HCT116 (cell line): ENCODE measurements around the gene SPATA7.

Experiments
- CTCF ChIP-seq, 3 experiments: fragments of 200-600 bp in 1 of 3; sonication (generic) in 1 of 3; IDR thresholded peaks in 2 of 3; conservative IDR thresholded peaks in 1 of 3; 2 replicates each; pipeline ENCODE4 v1.5.1; 2012 to 2017; ENCODE audit warnings: low read depth in 2 of 3, low read length in 2 of 3, antibody characterized with exemption in 1 of 3, borderline replicate concordance in 1 of 3, control low read depth in 1 of 3, mild to moderate bottlenecking in 1 of 3, mixed read lengths in 1 of 3, mixed run types in 1 of 3, moderate library complexity in 1 of 3; ENCODE audit not compliant: insufficient read depth in 1 of 3
- EGR1 ChIP-seq: IDR thresholded peaks from 2 replicates; pipeline ENCODE4 v1.6.1; 2012; ENCODE audit warnings: low read depth
- EZH2 ChIP-seq: fragments of 200-600 bp; sonication (generic); IDR thresholded peaks from 2 replicates; pipeline ENCODE4 v1.6.1; 2017; ENCODE audit warnings: antibody characterized with exemption, mixed run types
- MAX ChIP-seq: IDR thresholded peaks from 2 replicates; pipeline ENCODE4 v1.6.1; 2012
- POLR2A ChIP-seq: IDR thresholded peaks from 2 replicates; pipeline ENCODE4 v1.7.0; 2011; ENCODE audit warnings: borderline replicate concordance; ENCODE audit not compliant: insufficient read depth, insufficient read length; ENCODE audit errors: extremely low read depth
- POLR2AphosphoS5 ChIP-seq: IDR thresholded peaks from 2 replicates; pipeline ENCODE4 v1.6.1; 2011; ENCODE audit warnings: mild to moderate bottlenecking, low read depth, low read length, moderate library complexity
- RAD21 ChIP-seq: IDR thresholded peaks from 2 replicates; pipeline ENCODE4 v1.6.1; 2012; ENCODE audit warnings: low read depth, mild to moderate bottlenecking
- SP1 ChIP-seq: IDR thresholded peaks from 2 replicates; pipeline ENCODE4 v1.6.1; 2012; ENCODE audit warnings: low read depth
- TCF7L2 ChIP-seq: IDR thresholded peaks from 2 replicates; pipeline ENCODE4 v1.7.0; 2011; ENCODE audit warnings: borderline replicate concordance, inconsistent platforms; ENCODE audit not compliant: insufficient read depth, insufficient read length; ENCODE audit errors: extremely low read depth
- YY1 ChIP-seq: IDR thresholded peaks from 2 replicates; pipeline ENCODE4 v1.6.1; 2011; ENCODE audit warnings: low read length, low read depth, moderate library complexity, mild to moderate bottlenecking; ENCODE audit not compliant: insufficient replicate concordance; ENCODE audit errors: extremely low read depth
- ZBTB33 ChIP-seq: IDR thresholded peaks from 2 replicates; pipeline ENCODE4 v1.6.1; 2011; ENCODE audit warnings: mild to moderate bottlenecking, low read length, moderate library complexity; ENCODE audit not compliant: insufficient replicate concordance; ENCODE audit errors: extremely low read depth
- ZFX ChIP-seq: fragments of 450-650 bp; IDR thresholded peaks from 2 replicates; pipeline ENCODE4 v1.6.1; 2017

GRCh38 chr14:88476825-88477224 is 91.4 kb downstream of the SPATA7 start:
- TF ChIP-seq POLR2AphosphoS5 (no peak), MAX (no peak), POLR2A (no peak), CTCF (IDR thresholded peaks at IDR 0.05 in 2 of 3, conservative IDR thresholded peaks at IDR 0.05 in 1 of 3; ENCODE audit: borderline replicate concordance in 1 of 3, insufficient read depth in 1 of 3, low read depth in 2 of 3, low read length in 2 of 3) (no peak), TCF7L2 (no peak), EGR1 (no peak), YY1 (no peak), EZH2 (no peak), ZFX (no peak), ZBTB33 (no peak), RAD21 (no peak), SP1 (no peak)
